Stomach (tissue), 9 donors: ENCODE results near the gene HOXD8. TPM values are rescaled to one million over a fixed set of nuclear protein-coding genes. Genes with fewer than 3 reads are reported as not detected.

ENCODE experiments used
- DNase-seq, 2 donors: peaks; one replicate each; pipeline versions ENCODE4 v3.0.0 to v3.0.0-alpha.2; 2013 to 2019
- H3K27ac ChIP-seq, 5 donors: fragments of 200-600 bp in 4 of 5; sonication (generic) in 4 of 5; one replicate each; pipeline ENCODE4 v1.5.1; 2013 to 2019; ENCODE audit warnings: mild to moderate bottlenecking in 1 of 5, moderate library complexity in 1 of 5
- H3K27me3 ChIP-seq, 3 donors: fragments of 200-600 bp; sonication (generic); one replicate each; pipeline ENCODE4 v1.5.1; 2017 to 2019; ENCODE audit warnings: mixed run types in 1 of 3
- H3K36me3 ChIP-seq, 4 donors: fragments of 200-600 bp; sonication (generic); 1 replicate in 3 of 4; 2 replicates in 1 of 4; pipeline ENCODE4 v1.5.1; 2016 to 2019
- H3K4me1 ChIP-seq, 4 donors: fragments of 200-600 bp; sonication (generic); one replicate each; pipeline ENCODE4 v1.5.1; 2016 to 2019
- H3K4me3 ChIP-seq, 4 donors: fragments of 200-600 bp; sonication (generic) in 3 of 4; one replicate each; pipeline ENCODE4 v1.5.1; 2016 to 2019; ENCODE audit warnings: mild to moderate bottlenecking in 1 of 4
- H3K9me3 ChIP-seq, 4 donors: fragments of 200-600 bp; sonication (generic); one replicate each; pipeline ENCODE4 v1.5.1; 2016 to 2019
- EP300 ChIP-seq: sonication (generic); formaldehyde crosslinking; IDR thresholded peaks from one replicate; pipeline ENCODE4 v1.6.1; 2017; ENCODE audit warnings: antibody characterized with exemption
- POLR2A ChIP-seq, 4 donors: fragments of 450-650 bp; IDR thresholded peaks; one replicate each; pipeline ENCODE4 v1.6.1; 2016; ENCODE audit warnings: antibody characterized with exemption in 4 of 4, control low read depth in 2 of 4, mild to moderate bottlenecking in 1 of 4, moderate library complexity in 1 of 4
- POLR2AphosphoS5 ChIP-seq, 3 donors: sonication (generic); formaldehyde crosslinking; IDR thresholded peaks; one replicate each; pipeline ENCODE4 v1.6.1; 2016; ENCODE audit warnings: antibody characterized with exemption in 3 of 3
- WGBS, 5 donors: extraction: QIAGEN DNeasy Blood & Tissue Kit in 3 of 5; methylation state at CpG; one replicate each; pipeline versions ENCODE4 v1.1.5 to v1.1.7; 2013 to 2018; 5-methylcytosine and 5-hydroxymethylcytosine counted together
- intact Hi-C: fragments of 100-400 bp; cut with DNase I; formaldehyde crosslinking; loops from one replicate; pipeline ENCODE4 v1.15.1; 2023; ENCODE audit warnings: low total_unique reads
- polyA plus RNA-seq, 3 donors: library from polyadenylated mRNA; stranded (reverse); fragments of 200-250 nt; gene quantifications; one replicate each; pipeline ENCODE4 v1.2.3, GENCODE V29; 2013
- total RNA-seq, 5 donors: library from RNA; depleted of rRNA; stranded (reverse); fragments of >200 nt; gene quantifications; one replicate each; pipeline versions ENCODE4 v1.1.0 to v1.2.3, GENCODE V29; 2014 to 2016
- TF ChIP-seq, protein P1 (sequence below), 7 experiments: fragments of 450-650 bp in 4 of 7; fragments of 200-600 bp in 3 of 7; sonication (generic) in 3 of 7; IDR thresholded peaks; one replicate each; pipeline ENCODE4 v1.5.1; 2016 to 2019; ENCODE audit warnings: antibody characterized with exemption in 7 of 7, control low read depth in 2 of 7, mild to moderate bottlenecking in 1 of 7
- donor health status: healthy with polysubstance abuse.
- donor health status: Bipolar disorder and iron deficiency.
- donor health status: healthy.

HOXD8 gene
- total and polyA plus RNA-seq, 8 donors = 0.58 to 15.9 (median 1.8) TPM; not detected in 2

DNA sequence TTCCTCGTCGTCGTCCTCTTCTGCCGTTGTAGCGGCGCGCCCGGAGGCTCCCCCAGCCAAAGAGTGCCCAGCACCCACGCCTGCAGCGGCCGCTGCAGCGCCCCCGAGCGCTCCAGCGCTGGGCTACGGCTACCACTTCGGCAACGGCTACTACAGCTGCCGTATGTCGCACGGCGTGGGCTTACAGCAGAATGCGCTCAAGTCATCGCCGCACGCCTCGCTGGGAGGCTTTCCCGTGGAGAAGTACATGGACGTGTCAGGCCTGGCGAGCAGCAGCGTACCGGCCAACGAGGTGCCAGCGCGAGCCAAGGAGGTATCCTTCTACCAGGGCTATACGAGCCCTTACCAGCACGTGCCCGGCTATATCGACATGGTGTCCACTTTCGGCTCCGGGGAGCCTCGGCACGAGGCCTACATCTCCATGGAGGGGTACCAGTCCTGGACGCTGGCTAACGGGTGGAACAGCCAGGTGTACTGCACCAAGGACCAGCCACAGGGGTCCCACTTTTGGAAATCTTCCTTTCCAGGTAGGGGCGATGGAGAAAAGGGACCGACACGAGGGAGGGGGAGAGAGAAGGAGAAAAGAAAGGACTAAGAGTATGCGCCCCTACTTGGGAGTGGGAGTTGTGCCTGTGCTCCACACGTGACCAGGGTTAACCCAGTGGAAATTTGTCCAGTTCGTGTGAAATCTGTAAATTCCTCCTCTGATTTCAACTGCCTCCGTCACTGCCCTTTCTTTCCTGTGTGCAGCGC, 36.2 kb upstream of the HOXD8 start:
- WGBS, 5 donors = 4 to 8% (median 5%) methylated on average over 23 to 53 of the region's 53 CpGs
- H3K27me3 ChIP-seq = peaks cover 57 to 100% (median 100%) of the 10 kb centered on the region in 3 donors

DNA sequence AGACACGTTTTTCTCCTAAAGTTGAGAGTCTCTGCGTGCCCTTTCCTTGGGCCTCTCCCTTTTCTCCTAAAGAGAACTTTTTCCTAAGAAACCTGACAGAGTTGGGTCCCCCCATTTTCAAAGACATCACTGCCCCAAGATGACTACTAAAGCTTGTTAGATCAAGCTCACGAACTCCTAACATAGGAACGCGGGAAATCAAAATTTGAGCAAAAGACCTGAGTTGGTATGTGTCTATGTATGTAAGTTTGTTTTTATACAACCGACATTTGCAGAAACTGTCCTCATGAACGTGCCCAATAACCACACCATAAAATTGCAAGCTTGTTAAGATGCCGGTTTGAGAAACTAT, 35.6 kb upstream of the HOXD8 start:
- intact Hi-C loops = no loop called here
- Histone ChIP-seq H3K27me3 (peaks cover 61 to 100% (median 100%) of the 10 kb centered on the region in 3 donors), H3K4me1 (peaks cover 27 to 52% (median 48%) of the 10 kb centered on the region in 4 donors), H3K9me3 (peaks cover 0 to 14% (median 2%) of the 10 kb centered on the region in 4 donors), H3K27ac (no peak overlapping the region), H3K36me3 (no peaks in the 10 kb centered on the region), H3K4me3 (no peak overlapping the region)
- TF ChIP-seq POLR2AphosphoS5 (IDR thresholded peaks at IDR 0.05) = no peak
- TF ChIP-seq EP300 = no peak
- TF ChIP-seq, protein P1, sequence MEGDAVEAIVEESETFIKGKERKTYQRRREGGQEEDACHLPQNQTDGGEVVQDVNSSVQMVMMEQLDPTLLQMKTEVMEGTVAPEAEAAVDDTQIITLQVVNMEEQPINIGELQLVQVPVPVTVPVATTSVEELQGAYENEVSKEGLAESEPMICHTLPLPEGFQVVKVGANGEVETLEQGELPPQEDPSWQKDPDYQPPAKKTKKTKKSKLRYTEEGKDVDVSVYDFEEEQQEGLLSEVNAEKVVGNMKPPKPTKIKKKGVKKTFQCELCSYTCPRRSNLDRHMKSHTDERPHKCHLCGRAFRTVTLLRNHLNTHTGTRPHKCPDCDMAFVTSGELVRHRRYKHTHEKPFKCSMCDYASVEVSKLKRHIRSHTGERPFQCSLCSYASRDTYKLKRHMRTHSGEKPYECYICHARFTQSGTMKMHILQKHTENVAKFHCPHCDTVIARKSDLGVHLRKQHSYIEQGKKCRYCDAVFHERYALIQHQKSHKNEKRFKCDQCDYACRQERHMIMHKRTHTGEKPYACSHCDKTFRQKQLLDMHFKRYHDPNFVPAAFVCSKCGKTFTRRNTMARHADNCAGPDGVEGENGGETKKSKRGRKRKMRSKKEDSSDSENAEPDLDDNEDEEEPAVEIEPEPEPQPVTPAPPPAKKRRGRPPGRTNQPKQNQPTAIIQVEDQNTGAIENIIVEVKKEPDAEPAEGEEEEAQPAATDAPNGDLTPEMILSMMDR (IDR thresholded peaks at IDR 0.05) = no peak
- no peak for TF ChIP-seq POLR2A (IDR thresholded peaks at IDR 0.05)
- 9 to 14% (median 11%) methylated on average over 8 of the region's 8 CpGs for WGBS, 5 donors
- DNase-seq = no peak

More for the DNA sequence above, 36.2 kb upstream of the HOXD8 start:
- no peak overlapping the region for H3K27ac ChIP-seq
- intact Hi-C loops = no loop called here
- TF ChIP-seq EP300 = no peak
- H3K4me1 ChIP-seq = peaks cover 29 to 52% (median 48%) of the 10 kb centered on the region in 4 donors
- peaks cover 0 to 14% (median 2%) of the 10 kb centered on the region in 4 donors for H3K9me3 ChIP-seq
- no peaks in the 10 kb centered on the region for H3K36me3 ChIP-seq
- peak; percentile 22 to 44 for DNase-seq
- peak overlapping the region; percentile 24 to 44 (median 33) for H3K4me3 ChIP-seq

DNA sequence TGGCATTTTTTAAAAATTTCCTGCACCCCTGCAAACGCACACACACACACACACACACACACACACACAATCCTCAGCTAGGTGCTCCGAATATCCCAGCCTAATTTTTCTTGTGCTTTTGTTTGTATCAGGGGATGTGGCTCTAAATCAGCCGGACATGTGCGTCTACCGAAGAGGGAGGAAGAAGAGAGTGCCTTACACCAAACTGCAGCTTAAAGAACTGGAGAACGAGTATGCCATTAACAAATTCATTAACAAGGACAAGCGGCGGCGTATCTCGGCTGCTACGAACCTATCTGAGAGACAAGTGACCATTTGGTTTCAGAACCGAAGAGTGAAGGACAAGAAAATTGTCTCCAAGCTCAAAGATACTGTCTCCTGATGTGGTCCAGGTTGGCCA, 35.2 kb upstream of the HOXD8 start:
- Histone ChIP-seq H3K4me1 (peaks cover 27 to 57% (median 47%) of the 10 kb centered on the region in 4 donors), H3K9me3 (peaks cover 0 to 14% (median 2%) of the 10 kb centered on the region in 4 donors), H3K27me3 (peaks cover 66 to 100% (median 100%) of the 10 kb centered on the region in 3 donors), H3K27ac (no peak overlapping the region), H3K36me3 (no peaks in the 10 kb centered on the region), H3K4me3 (no peak overlapping the region)
- intact Hi-C loops = no loop called here
- DNase-seq = no peak
- TF ChIP-seq EP300 (no peak), POLR2A (IDR thresholded peaks at IDR 0.05) (no peak), POLR2AphosphoS5 (IDR thresholded peaks at IDR 0.05) (no peak)
- 6 to 11% (median 10%) methylated on average over 12 of the region's 12 CpGs for WGBS, 5 donors

- no peak overlapping the region for H3K27ac ChIP-seq
- no peaks in the 10 kb centered on the region for H3K36me3 ChIP-seq
- peaks cover 0 to 14% (median 2%) of the 10 kb centered on the region in 4 donors for H3K9me3 ChIP-seq
- WGBS, 5 donors = 10 to 18% (median 16%) methylated on average over 5 of the region's 5 CpGs
- TF ChIP-seq, protein P1 (IDR thresholded peaks at IDR 0.05) = no peak
- TF ChIP-seq POLR2A (IDR thresholded peaks at IDR 0.05) (no peak), POLR2AphosphoS5 (IDR thresholded peaks at IDR 0.05) (no peak), EP300 (no peak)
- no peak for DNase-seq
- H3K4me1 ChIP-seq = peaks cover 32 to 68% (median 53%) of the 10 kb centered on the region in 4 donors
- no peak overlapping the region for H3K4me3 ChIP-seq
- peaks cover 72 to 100% (median 100%) of the 10 kb centered on the region in 3 donors for H3K27me3 ChIP-seq
- intact Hi-C loops = loop anchor here (5.0 kb wide), 1 partner anchor 408 kb away; no protein-coding TSS in a partner anchor
Measured at GRCh38 chr2:176095421-176095820, 34.1 kb upstream of the HOXD8 start.

DNA sequence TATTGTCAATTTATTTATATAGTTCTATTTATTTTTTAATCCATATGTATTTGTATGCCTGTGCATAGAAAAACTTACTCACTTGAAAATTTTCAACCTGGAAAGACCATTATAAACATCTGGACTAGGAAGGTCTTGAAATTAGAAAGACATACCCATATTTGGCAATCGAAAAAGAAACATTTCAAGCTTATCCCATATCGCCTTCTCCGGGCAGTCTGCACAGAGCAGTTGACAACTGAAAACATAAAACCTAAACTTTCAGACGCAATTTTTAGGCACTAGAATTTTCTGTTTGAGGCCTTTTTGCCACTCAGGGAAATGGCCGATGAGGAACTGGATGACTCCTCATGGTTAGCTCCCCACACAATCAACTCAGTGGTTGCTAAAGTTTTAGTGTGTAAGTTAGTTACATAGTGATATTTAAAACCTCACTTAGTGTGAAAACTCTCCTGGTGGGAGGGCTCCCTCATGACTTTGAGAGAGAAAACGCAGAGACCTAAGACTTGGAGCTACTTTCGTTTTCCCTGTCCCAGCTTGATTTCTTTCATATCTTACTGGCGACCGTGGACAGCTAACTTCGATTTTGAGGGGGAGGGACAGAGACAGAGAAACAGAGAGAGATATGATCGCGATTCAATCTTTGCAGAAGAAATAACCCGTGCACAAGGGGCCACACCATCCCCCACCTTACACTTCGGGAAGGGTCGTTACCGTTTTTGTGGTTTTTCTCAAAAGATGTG, 33.1 kb upstream of the HOXD8 start:
- H3K4me3 ChIP-seq = peak overlapping the region; percentile 38 to 59 (median 46)
- 7 to 11% (median 10%) methylated on average over 16 of the region's 16 CpGs for WGBS, 5 donors
- H3K36me3 ChIP-seq = no peaks in the 10 kb centered on the region
- TF ChIP-seq, protein P1 (IDR thresholded peaks at IDR 0.05) = no peak
- TF ChIP-seq EP300 = no peak
- TF ChIP-seq POLR2AphosphoS5 (IDR thresholded peaks at IDR 0.05) = no peak
- no peak for TF ChIP-seq POLR2A (IDR thresholded peaks at IDR 0.05)
- no peak overlapping the region for H3K27ac ChIP-seq
- intact Hi-C loops = loop anchor here (5.0 kb wide), 1 partner anchor 409 kb away; no protein-coding TSS in a partner anchor
- H3K27me3 ChIP-seq = peaks cover 73 to 100% (median 100%) of the 10 kb centered on the region in 3 donors
- no peak for DNase-seq
- peaks cover 0 to 14% (median 2%) of the 10 kb centered on the region in 4 donors for H3K9me3 ChIP-seq
- peaks cover 32 to 72% (median 53%) of the 10 kb centered on the region in 4 donors for H3K4me1 ChIP-seq
